Cerebellar nuclear complex (tissue), 1 donor: ENCODE measurements around the gene GPA33.
"Not testable (repeated sequence)": the region's sequence is repeated elsewhere in the genome, so short reads cannot be mapped to it uniquely, and the experiment has no call there.

Source experiments
- DNase-seq, 2 experiments: peaks; one replicate each; lab custom pipeline; 2025; lab: John Stamatoyannopoulos, UW

GPA33 gene

DNA sequence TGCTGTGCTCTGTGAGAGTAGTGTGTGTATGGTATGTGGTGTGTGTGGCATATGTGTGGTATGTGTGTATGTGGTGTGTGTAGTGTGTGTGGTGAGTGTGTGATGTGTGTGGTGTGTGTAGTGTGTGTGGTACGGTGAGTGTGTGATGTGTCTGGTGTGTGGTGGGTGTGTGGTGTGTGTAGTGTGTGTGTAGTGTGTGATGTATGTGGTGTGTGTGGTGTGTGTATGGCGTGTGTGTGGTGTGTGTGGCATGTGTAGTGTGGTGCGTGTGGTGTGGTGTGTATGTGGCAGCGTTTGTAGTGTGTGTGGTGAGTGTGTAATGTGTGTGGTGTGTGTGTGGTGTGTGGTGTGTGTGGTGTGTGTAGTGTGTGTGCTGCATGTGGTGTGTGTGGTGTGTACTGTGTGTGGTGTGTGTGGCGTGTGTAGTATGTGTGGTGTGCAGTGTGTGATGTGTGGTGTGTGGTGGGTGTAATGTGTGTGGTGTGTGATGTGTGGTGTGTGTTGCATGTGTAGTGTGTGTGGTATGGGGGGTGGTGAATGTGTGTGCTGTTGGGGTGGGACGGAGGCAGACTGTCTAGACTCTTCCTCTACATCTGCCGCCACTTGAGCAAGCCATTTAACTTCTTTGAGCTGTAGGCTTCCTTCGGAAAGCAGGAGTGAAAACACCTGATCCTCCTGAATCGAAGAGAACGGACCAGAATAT is 33.5 kb downstream of the GPA33 start:
- DNase-seq: no peak

DNA sequence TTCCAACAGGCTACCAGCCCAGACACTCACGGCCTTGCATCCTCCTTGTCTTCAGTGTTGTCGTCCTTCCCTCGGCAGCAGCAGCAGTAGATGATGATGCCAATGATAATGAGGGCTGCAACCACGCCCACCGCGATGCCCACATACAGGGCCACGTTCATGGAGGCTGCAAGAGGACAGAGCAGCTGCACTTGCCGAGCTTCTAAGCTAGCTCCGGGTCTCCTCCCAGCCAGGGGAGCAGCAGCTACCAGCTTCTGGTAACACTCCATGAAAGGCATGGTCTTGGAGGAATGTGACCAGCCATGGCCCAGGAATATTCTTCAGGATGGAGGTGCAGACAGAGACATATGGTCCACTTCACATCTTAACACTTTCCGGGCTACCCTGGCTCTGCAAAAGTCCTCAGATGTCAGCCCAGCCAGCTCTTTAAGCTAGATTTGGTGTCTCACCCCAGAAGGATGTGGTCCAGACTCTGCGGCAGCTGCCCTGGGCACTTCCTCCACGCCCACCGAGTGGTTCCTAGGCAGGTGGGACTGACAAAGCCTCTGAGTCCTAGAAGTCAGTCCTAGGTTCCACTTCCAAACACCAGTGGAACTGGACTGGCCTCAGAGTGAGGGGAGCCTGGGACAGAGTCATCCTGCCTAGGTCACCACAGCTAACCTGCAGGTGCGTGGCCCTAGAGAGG is 35.1 kb downstream of the GPA33 start:
- no peak for DNase-seq

DNA sequence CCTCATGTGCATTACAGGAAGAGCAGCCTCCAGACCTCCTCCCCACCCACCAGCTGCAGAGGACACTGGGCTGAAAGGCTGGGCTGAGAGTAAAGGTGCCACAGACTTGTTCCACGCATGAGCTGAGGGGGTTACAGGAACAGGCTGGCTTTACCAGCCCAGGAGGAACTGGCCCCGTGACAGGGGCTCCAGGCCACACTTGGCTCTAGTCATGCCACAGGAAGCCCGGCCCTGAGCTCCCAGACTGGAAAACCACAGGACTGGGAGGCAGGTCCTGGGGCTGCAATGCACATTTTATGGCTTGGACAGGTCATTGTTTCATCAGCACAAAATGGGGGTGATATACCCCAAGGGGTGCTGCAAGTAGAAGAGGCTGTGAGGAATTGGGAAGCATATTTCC is 35.6 kb downstream of the GPA33 start:
- no peak for DNase-seq

DNA sequence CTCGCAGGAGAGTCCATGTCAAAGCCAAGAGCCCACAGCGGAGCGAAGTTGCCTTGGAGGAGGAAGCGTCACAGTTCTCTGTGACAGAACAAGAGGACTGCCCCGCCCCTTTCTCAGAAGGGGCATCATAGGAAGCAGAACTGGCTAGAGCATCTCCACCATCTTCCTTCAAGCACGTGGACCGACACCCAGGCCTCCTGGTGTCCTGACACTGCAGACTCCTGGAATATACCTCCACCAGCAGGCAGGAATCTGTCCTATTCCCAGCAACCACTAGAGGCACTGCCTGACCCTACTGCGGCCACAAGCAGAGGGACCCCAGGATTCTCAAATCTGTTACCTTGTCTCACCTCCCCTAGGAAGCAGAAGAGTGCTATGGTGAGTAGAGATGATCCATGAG is 37.8 kb downstream of the GPA33 start:
- DNase-seq: no peak

DNA sequence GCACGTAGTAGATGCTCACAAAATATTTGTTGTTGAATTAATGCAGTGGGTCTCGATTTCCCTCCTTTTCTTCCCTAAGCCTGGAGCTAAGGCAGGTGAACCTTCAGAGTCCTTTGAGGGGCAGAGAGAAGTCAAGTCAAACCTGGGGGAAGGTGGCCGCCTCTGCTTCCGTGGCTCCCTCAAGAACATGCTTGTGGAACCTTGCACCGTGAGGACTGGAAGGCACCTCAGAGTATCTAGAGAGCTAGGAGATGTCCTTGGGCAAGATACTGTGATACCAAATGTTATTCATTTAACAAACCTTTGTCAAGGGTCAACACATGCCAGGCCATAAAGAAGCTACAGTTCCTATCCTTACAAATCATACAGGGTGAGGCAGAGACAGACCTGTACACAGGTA is 38.3 kb downstream of the GPA33 start:
- no peak for DNase-seq

DNA sequence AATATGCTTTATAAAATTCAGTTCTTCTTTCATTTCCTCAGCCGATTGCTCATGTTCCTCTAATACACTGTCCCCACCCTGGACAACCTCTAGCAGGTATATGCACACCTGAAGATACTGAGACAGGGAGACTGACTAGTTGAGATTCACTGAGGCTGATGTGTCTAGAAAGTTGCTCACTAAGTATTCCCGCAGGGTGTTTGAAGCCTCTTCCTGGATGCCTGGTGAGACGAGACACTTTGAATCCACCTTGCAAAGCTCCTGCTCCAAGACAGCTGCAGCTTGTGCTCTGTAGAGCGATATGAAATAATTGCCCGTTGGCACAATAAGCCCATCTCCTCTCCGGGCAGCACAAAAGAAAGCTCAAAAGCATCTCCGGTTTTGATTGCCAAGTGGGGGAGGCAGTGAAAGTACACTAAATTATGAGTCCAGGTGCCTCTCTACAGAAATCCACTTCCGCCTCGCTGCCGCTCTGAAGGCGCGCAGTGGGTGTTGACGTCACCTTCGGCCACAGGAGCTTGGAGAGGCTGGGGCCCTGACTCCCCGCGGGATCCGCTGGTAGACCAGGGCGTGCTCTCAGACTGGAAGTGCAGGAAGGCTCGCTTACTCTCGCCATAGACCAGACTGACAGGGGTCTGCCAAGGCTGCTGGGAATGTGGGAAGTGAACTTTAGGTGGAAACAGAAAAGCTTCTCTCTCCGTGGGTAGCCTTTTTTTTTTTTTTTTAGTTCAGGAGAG is 46.3 kb downstream of the GPA33 start:
- DNase-seq: peak; percentile 48 to 66

DNA sequence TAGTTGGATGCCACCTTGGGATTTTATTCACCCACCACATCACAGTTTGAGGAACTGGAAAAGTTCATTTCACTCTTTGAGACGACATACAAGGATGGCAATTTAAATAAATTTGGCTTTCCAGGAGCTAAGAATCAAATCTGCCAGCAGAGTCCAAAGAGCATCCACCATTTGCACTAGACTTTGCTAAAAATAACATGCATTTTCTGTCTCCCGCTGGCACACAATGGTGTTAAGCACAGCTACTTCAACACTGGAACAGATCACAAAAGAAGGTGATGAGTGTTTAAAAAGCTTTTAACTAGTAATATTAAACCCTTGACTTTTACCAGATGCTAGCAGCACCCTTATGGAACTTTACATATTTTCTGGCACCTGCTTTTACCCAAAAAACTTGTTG is 56.5 kb downstream of the GPA33 start:
- DNase-seq: no peak

DNA sequence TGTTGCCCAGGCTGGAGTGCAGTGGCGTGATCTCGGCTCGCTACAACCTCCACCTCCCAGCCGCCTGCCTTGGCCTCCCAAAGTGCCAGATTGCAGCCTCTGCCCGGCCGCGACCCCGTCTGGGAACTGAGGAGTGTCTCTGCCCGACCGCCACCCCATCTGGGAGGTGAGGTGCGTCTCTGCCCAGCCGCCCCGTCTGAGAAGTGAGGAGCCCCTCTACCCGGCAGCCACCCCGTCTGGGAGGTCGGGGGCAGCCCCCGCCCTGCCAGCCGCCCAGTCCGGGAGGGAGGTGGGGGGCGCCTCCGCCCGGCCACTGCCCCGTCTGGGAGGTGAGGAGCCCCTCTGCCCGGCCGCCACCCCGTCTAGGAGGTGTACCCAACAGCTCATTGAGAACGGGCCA is 60.6 kb downstream of the GPA33 start:
- not testable (repeated sequence) for DNase-seq

DNA sequence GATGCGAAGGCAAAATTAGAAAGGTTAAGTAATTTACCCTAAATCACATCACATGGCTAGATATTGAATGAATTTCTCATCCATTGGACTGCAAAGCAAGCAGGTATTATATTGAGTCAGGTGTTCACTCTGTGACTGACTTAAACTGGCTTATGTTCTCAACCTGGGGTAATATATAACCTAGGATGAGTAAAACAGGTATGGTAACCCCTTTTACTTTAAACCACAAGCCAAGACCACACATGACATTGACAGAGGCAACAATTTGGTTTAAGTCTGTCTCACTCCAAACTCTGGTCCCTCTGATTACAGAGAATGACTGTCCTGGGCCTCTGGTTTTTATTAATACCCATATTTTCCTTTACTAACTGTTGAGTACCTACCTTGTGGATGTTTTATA is 67.8 kb downstream of the GPA33 start:
- no peak for DNase-seq

DNA sequence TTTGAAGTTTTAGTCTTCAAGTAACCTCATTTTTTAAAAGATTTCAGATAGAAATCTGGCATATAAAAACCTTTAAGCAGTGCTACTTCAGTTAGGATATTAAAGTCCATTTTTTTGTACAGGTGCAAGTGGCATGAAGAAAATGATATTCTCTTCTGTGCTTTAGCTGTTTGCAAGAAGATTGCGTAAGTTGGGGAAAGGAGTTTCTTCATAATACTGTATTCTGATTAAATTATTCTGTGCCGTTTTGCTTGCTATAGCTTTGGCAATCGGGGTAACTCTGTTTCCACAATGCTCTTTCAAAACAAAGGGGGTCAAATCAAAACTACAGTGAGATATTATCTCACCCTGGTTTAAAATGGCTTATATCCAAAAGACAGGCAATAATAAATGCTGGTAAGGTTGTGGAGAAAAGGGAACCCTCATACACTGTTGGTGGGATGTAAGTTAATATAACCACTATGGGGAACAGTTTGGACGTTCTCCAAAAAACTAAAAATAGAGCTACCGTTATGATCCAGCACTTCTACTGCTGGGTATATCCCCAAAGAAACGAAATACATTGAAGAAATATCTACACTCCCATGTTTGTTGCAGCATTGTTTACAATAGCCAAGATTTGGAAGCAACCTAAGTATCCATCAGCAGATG is 74.0 kb downstream of the GPA33 start:
- DNase-seq: no peak

DNA sequence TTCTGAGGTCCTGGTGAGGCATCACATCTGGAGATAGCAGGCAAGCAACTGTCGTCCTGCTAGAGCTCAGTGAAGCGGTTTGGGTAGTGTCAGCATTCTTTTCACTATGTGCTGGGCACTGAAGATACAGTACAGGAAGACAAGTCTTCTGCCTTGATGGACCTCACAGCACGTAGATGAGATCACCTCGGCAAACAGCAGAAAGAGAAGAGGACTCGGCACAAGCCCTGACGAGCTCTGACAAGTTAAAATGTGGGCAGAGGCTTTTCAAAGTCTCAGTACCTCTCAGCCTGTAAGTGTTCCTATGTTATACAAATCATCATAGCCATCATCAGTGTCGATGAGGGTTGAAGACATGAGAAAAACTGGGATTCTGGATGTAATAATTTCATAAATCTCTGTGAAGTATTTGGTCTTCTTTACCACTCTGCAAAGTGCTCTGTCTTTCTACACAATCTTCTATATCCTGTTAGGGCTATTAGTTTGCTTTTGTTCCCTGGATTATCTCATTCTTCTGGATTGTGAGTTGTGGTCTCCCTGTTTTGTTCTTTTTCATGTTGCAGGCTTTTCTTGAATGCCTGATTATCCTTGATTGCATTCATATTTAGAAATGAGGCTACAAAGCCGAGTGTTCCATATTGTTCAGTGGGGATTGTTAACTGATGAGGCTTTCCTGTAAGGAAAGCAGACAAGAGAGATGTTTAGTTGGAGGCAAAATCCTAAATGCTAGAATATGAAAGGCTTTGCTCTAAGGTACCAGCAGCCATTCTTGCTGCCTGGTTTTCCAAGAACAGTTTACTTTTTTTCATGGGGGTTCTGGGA is 76.9 kb downstream of the GPA33 start:
- no peak for DNase-seq

DNA sequence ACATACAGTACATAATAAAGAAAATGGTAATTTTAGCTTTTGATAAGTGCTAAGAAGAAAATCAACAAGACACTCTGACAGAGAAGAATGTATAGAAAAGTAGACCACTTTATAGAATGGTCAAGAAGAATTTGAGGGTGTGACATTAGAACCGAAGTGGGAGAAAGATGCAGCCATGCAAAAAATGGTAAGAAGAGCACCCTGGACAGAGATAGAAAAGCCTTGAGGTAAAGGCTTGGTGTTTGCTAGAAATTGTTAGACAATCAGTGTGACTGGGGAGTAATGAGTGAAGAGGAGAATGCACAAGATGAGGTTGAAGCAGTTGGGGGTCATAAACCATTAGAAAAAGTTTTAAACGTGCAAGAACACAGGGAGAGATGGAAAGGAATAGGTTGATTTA is 77.6 kb downstream of the GPA33 start:
- DNase-seq: no peak

DNA sequence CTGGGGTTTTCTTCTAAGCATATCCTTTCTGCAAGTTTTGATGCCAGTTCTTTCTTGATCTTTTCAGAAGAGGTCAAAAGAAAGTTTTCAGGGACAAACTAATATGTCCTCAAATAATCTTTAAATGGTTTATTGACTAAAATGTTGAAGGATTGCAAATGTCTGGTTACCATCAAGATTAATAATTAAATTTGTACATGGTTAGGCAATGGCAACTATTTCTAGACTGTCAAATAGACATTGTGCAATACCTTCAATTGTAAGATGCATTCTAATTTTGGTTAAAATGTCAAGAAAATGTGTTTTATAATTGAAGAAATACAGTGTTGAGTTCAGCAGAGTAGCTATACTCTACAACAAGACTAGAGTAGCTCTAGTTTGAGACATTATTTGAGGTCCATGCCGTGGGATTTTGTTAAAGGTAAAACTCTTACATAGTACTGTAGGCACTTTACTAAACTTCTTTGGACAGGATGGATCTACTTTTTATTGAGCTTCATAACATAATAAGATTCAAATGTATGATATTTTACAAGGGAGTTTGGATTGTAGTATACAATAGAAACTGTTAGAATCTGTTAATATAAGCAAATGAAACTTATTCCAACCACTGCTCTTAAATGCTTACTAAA is 78.5 kb downstream of the GPA33 start:
- no peak for DNase-seq

DNA sequence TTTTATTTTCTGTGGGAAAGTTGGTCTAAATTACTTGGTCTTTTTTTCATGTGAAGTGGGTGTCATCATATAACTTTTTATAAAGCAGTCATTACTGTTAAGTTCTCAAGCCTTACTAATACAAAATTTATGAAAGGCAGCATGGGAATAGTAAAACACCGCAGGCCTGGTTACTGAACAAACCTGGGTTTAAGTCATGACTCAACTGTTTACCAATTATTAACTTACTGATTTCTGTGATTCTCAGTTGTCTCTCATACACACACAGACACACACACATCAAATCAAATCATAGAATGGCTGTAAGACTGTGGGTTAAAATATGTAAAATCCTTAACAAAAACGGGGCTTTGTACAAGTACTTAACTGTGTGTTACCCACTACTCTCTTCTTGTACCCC is 86.5 kb downstream of the GPA33 start:
- DNase-seq: no peak
